ENCODE results near the gene PCDHB16. TPM values are rescaled to one million over a fixed set of nuclear protein-coding genes. Genes with fewer than 3 reads are reported as not detected.
"Not testable (repeated sequence)": the region's sequence is repeated elsewhere in the genome, so short reads cannot be mapped to it uniquely, and the experiment has no call there.

Gene PCDHB16
- total RNA-seq, 1 donor from 2014 or later, result 9.5 TPM

DNA sequence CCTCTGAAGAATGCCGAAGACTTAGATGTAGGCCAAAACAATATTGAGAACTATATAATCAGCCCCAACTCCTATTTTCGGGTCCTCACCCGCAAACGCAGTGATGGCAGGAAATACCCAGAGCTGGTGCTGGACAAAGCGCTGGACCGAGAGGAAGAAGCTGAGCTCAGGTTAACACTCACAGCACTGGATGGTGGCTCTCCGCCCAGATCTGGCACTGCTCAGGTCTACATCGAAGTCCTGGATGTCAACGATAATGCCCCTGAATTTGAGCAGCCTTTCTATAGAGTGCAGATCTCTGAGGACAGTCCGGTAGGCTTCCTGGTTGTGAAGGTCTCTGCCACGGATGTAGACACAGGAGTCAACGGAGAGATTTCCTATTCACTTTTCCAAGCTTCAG lies 32.4 kb downstream of the PCDHB16 start:
- DNase-seq (ENCODE audit: low spot score); ATAC-seq; intact Hi-C loops (cut with DNase I): not testable (repeated sequence)

DNA sequence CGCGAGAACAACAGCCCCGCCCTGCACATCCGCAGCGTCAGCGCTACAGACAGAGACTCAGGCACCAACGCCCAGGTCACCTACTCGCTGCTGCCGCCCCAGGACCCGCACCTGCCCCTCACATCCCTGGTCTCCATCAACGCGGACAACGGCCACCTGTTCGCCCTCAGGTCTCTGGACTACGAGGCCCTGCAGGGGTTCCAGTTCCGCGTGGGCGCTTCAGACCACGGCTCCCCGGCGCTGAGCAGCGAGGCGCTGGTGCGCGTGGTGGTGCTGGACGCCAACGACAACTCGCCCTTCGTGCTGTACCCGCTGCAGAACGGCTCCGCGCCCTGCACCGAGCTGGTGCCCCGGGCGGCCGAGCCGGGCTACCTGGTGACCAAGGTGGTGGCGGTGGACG lies 33.3 kb downstream of the PCDHB16 start:
- ATAC-seq, result not testable (repeated sequence)

DNA sequence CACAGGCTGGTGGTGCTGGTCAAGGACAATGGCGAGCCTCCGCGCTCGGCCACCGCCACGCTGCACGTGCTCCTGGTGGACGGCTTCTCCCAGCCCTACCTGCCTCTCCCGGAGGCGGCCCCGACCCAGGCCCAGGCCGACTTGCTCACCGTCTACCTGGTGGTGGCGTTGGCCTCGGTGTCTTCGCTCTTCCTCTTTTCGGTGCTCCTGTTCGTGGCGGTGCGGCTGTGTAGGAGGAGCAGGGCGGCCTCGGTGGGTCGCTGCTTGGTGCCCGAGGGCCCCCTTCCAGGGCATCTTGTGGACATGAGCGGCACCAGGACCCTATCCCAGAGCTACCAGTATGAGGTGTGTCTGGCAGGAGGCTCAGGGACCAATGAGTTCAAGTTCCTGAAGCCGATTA lies 33.8 kb downstream of the PCDHB16 start:
- DNase-seq (ENCODE audit: low spot score), result not testable (repeated sequence)

More for the DNA sequence above, 33.3 kb downstream of the PCDHB16 start:
- DNase-seq (ENCODE audit: low spot score); intact Hi-C loops (cut with DNase I): not testable (repeated sequence)

DNA sequence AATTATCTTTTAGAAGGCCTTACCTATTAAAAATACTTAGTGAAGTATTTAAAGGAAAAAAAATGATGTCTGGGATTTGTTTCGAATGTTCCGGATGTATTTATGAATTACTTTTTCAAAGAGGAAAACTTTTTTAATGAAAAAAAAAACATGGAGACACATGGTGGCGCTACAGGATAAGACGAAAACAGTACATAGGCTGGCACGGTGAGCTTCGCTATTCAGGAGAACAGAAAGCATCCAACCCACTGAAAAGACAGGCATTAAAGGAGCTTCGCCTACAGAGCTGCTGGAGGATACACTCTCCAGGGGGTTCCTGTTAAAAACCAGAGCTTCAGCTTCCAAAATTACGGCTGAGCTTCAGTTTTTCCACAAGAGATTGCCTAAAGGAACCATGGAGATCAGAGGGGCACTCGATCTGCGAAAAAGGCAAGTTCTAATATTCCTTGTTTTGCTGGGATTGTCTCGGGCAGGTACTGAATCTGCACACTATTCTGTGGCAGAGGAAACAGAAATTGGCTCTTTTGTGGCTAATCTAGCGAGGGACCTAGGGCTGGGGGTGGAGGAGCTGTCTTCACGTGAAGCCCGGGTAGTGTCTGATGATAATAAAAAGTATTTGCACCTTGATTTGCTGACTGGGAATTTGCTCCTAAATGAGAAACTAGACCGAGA lies 41.1 kb downstream of the PCDHB16 start, which contains the start of gene PCDHB14:
Gene PCDHB14 (plus strand): TSS at position 232 of the 672 bp plus-strand sequence. CDS start 163 bp downstream, at position 395.
- DNase-seq (ENCODE audit: low spot score), result no peak
- intact Hi-C loops (cut with DNase I), result no loop called here
- no peak for ATAC-seq

More for the DNA sequence above, 33.8 kb downstream of the PCDHB16 start:
- ATAC-seq; intact Hi-C loops (cut with DNase I): not testable (repeated sequence)

DNA sequence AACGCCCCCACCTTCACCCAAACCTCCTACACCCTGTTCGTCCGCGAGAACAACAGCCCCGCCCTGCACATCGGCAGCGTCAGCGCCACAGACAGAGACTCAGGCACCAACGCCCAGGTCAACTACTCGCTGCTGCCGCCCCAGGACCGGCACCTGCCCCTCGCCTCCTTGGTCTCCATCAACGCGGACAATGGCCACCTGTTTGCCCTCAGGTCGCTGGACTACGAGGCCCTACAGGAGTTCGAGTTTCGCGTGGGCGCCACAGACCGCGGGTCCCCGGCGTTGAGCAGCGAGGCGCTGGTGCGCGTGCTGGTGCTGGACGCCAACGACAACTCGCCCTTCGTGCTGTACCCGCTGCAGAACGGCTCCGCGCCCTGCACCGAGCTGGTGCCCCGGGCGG lies 42.7 kb downstream of the PCDHB16 start:
- DNase-seq (ENCODE audit: low spot score); intact Hi-C loops (cut with DNase I); ATAC-seq: not testable (repeated sequence)

DNA sequence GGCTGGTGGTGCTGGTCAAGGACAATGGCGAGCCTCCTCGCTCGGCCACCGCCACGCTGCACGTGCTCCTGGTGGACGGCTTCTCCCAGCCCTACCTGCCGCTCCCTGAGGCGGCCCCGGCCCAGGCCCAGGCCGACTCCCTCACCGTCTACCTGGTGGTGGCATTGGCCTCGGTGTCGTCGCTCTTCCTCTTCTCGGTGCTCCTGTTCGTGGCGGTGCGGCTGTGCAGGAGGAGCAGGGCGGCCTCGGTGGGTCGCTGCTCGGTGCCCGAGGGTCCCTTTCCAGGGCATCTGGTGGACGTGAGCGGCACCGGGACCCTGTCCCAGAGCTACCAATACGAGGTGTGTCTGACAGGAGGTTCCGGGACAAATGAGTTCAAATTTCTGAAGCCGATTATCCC lies 43.2 kb downstream of the PCDHB16 start:
- intact Hi-C loops (cut with DNase I); DNase-seq (ENCODE audit: low spot score); ATAC-seq: not testable (repeated sequence)

DNA sequence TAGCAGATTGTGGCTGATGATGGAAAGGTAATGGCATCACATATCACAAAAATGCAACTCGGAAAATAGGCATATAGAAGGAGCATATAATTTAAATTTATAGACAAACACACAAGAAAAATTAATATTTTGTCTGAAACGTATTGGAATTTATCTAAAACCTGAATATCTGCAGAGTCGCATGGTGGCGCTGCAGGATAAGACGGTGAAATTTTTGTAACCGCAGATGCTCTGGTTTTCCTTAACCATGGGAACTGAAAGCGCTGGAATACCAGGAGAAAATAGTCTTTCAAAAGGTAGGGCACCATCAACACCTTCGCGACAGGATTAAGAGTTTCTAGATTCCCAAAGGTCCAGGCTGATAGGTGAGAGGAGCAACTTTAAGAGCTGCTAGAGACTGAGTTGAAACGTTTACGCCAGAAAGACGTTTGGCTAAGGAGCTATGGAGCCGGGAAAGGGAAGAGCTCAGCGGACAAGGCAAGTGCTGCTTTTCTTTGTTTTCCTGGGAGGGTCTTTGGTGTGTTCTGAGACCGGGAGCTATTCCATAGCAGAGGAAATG lies 52.0 kb downstream of the PCDHB16 start:
- DNase-seq (ENCODE audit: low spot score) (no peak), ATAC-seq (no peak)
- intact Hi-C loops (cut with DNase I), result no loop called here

Other genes with a start within 250 kb of the PCDHB16 start
- 2.4 TPM for gene PCDHAC2, start 215.9 kb upstream of the PCDHB16 start, total RNA-seq
- gene PCDHB1, start 131.0 kb upstream of the PCDHB16 start, total RNA-seq, result 0.09 TPM
- gene PCDHB2, start 87.8 kb upstream of the PCDHB16 start, total RNA-seq, result 3.8 TPM
- gene PCDHB3, start 81.9 kb upstream of the PCDHB16 start, total RNA-seq, result 4.5 TPM
- 12.2 TPM for gene PCDHB4, start 60.6 kb upstream of the PCDHB16 start, total RNA-seq
- gene PCDHB5, start 47.2 kb upstream of the PCDHB16 start, total RNA-seq, result 4.4 TPM
- gene PCDHB6, start 32.3 kb upstream of the PCDHB16 start, total RNA-seq, result 2.4 TPM
- 5.0 TPM for gene PCDHB7, start 9.7 kb upstream of the PCDHB16 start, total RNA-seq
- gene PCDHB8, start 4.6 kb upstream of the PCDHB16 start, total RNA-seq, result 4.5 TPM
- 3.7 TPM for gene PCDHB9, start 4.8 kb downstream of the PCDHB16 start, total RNA-seq
- gene PCDHB10, start 10.0 kb downstream of the PCDHB16 start, total RNA-seq, result 5.3 TPM
- gene PCDHB11, start 17.2 kb downstream of the PCDHB16 start, total RNA-seq, result 9.9 TPM
- gene PCDHB12, start 26.3 kb downstream of the PCDHB16 start, total RNA-seq, result 6.6 TPM
- gene PCDHB13, start 31.5 kb downstream of the PCDHB16 start, total RNA-seq, result 4.9 TPM
- gene PCDHB14, start 41.0 kb downstream of the PCDHB16 start, total RNA-seq, result 5.3 TPM
- 7.3 TPM for gene PCDHB15, start 63.0 kb downstream of the PCDHB16 start, total RNA-seq
- gene SLC25A2, start 121.7 kb downstream of the PCDHB16 start, total RNA-seq, result 1.4 TPM
- 84.3 TPM for gene TAF7, start 138.4 kb downstream of the PCDHB16 start, total RNA-seq
- 1.4 TPM for gene PCDHGA1, start 148.1 kb downstream of the PCDHB16 start, total RNA-seq
- 13.5 TPM for gene PCDHGA2, start 156.4 kb downstream of the PCDHB16 start, total RNA-seq
- 6.7 TPM for gene PCDHGA3, start 161.4 kb downstream of the PCDHB16 start, total RNA-seq
- gene PCDHGB1, start 167.7 kb downstream of the PCDHB16 start, total RNA-seq, result 7.8 TPM
- 10.6 TPM for gene PCDHGA4, start 172.6 kb downstream of the PCDHB16 start, total RNA-seq
- gene PCDHGB2, start 177.6 kb downstream of the PCDHB16 start, total RNA-seq, result 10.2 TPM
- gene PCDHGA5, start 181.8 kb downstream of the PCDHB16 start, total RNA-seq, result 8.8 TPM
- gene PCDHGB3, start 187.9 kb downstream of the PCDHB16 start, total RNA-seq, result 9.7 TPM
- gene PCDHGA6, start 191.5 kb downstream of the PCDHB16 start, total RNA-seq, result 10.3 TPM
- 7.3 TPM for gene PCDHGA7, start 200.4 kb downstream of the PCDHB16 start, total RNA-seq
- 9.0 TPM for gene PCDHGB4, start 205.3 kb downstream of the PCDHB16 start, total RNA-seq
- 5.3 TPM for gene PCDHGA8, start 210.2 kb downstream of the PCDHB16 start, total RNA-seq
- gene PCDHGB5, start 215.6 kb downstream of the PCDHB16 start, total RNA-seq, result 16.3 TPM
- gene PCDHGA9, start 220.4 kb downstream of the PCDHB16 start, total RNA-seq, result 10.7 TPM
- gene PCDHGB6, start 225.6 kb downstream of the PCDHB16 start, total RNA-seq, result 12.4 TPM
- 8.9 TPM for gene PCDHGA10, start 230.6 kb downstream of the PCDHB16 start, total RNA-seq
- 18.9 TPM for gene PCDHGB7, start 235.3 kb downstream of the PCDHB16 start, total RNA-seq
- 7.8 TPM for gene PCDHGA11, start 238.7 kb downstream of the PCDHB16 start, total RNA-seq
- gene PCDHGA12, start 248.1 kb downstream of the PCDHB16 start, total RNA-seq, result 12.1 TPM